Ureter (tissue), 1 donor: ENCODE measurements around the gene LIPT1. TPM values are rescaled to one million over a fixed set of nuclear protein-coding genes. Genes with fewer than 3 reads are reported as not detected.
"Not testable (repeated sequence)": the region's sequence is repeated elsewhere in the genome, so short reads cannot be mapped to it uniquely, and the experiment has no call there.

Experiments
- DNase-seq: peaks from one replicate; pipeline ENCODE4 v3.0.0-alpha.2; 2020; ENCODE audit warnings: low spot score
- total RNA-seq: library from RNA; stranded (reverse); gene quantifications from one replicate; pipeline ENCODE4 v1.2.4, GENCODE V29; 2023
- donor health status: DM: yes; HTN: yes; CAD: no.

The LIPT1 gene
- total RNA-seq, result 14.8 TPM

- DNase-seq, result peak; percentile 94
These were observed at the start of gene LIPT1, which contains the start of gene TSGA10 for GRCh38 chr2:99154643-99155536. Gene LIPT1, plus strand, starts transcription at chr2:99154967. Its CDS starts 6,991 bp downstream, at chr2:99161958. Gene TSGA10, minus strand, starts transcription at chr2:99154942. Its CDS starts 45,503 bp downstream, at chr2:99109439.

GRCh38 chr2:99106913-99107312 is 47.9 kb upstream of the LIPT1 start:
- DNase-seq, result no peak

DNA sequence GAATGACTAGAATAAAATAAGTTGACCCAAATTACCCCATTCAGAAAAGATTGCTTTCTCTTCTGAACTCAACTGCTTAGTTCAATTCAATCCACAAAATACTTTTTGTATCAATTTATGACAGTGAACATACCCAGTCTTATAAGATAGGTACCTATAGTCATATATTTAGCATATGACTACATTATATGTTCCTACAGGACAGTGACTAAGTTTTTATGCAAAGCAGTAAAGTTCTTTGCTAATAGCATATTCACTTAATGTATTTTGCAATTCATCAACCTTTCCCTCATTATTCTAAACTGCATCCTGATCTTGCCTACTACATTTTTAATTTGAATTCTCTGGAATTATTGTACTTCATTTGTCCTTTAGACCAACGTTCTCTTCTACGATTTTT is 43.5 kb upstream of the LIPT1 start:
- DNase-seq, result no peak

DNA sequence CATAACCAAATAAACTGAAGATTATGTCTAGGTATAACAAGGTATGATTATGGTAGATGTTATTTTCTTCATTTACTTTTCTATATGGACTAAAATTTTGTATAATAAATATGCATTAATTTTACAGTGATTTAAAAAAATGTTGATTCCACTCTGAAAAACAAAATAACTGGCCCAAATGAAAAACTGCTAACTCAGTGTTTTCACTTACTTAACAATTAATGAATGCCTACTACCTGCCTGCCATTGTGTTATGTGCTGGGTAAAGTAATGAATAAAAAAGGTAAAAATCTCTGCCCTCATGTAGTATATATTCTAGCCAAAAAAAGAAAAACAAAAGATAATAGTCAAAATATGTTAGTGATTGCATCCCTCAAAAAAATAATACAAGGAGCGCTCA is 42.8 kb upstream of the LIPT1 start:
- DNase-seq, result no peak

DNA sequence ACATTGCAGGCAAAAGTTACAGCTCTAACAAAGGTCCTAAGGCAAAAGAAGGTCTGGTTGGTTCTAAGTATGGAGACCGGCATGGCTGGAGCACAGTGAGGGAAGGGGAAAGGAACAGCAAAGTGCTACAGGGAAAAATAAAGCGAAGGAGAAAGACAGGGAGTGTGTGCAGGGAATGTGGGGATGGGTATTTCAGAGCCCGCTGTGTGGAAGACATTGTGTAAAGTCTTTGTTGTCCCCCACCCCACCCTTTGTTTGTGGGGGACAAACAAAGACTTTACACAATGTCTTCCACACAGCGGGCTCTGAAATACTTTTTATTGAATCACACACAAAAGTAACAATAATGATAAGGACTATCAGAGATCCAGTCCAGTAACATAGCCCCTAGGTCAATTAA is 42.1 kb upstream of the LIPT1 start:
- DNase-seq, result no peak

DNA sequence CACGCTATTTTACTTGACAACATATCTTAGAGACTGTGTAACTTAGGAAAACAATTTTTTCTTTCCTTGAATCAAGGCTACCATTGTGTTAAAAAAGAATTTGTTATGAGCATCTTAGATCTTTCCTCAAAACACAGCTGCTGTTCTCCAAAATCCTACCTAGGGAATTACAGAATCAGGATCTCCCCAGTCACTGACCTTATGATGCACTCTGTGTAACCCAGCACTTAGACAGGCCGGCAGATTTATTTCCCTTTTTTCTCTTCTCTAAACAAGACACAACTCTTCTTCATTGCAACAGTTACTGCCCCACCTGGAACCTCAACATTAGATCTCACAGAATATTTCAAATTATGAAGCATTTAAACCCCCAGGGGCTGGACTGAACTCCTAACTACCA is 26.8 kb upstream of the LIPT1 start:
- no peak for DNase-seq

GRCh38 chr2:99135044-99135556 is 19.7 kb upstream of the LIPT1 start:
- not testable (repeated sequence) for DNase-seq

- DNase-seq, result no peak
These were observed 15.8 kb upstream of the LIPT1 start for GRCh38 chr2:99139003-99139402.

DNA sequence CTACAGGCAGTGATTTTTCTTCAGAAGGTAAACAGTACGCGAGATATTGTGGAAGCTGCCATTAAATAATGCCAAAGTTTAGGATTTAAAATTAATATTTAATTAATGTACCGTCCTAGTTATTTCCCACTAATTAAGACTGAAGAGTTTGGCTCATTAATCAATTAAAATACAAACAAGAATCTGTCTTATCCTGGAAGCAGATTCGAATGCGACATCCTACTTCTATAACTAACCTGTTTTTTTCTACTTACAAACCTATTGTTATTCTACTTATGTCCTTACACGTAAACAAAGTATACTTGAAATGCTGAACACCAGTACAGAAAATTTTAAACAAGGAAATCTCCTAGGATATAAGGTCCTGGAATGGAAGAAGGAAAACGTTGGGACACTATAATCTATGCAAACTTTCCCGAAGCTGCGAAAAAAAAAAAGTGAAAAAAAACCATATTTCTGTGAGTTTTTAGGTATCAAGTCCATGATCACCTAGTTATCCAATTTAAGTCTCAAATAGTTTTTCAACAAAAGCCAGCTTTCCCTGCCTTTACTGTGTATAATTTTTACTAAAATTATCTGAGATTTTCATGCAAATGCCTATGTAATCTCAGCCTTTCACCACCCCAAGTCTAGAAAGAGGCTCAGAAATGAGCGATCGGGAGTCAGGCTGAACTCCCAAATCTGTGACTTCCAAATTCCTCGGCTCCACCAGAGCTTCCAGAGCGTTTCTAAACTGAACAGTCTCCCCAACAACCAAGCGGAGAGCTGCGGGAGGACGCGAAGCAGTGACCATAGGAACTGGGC is 14.5 kb upstream of the LIPT1 start:
- no peak for DNase-seq

- DNase-seq, result no peak
These were observed 14.0 kb upstream of the LIPT1 start for GRCh38 chr2:99140860-99141109.

- DNase-seq, result peak; percentile 94
These were observed 13.4 kb upstream of the LIPT1 start, which contains the start of gene C2orf15 for GRCh38 chr2:99141110-99142108. Gene C2orf15, plus strand, starts transcription at chr2:99141707. Its CDS starts 8,852 bp downstream, at chr2:99150559.

DNA sequence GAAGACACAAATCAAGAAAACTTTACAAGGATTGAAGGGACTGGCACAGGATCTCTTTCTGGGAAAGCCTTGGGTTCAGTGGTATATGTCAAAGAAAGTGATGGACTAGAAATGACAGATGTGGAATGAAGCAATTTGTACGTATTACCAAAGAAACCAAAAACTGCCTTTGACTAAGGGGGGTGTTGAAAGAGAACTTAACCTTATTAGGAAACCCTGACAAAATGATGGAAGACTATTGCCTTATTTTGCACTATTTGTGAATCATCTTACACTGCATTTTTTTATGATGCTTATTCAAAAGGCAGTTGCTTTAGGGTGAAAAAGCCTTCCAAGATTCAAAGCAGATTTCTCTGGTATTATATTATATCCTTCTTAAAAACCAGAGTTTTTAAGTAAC is 4.1 kb upstream of the LIPT1 start:
- no peak for DNase-seq

GRCh38 chr2:99152199-99152895 is 2.4 kb upstream of the LIPT1 start:
- no peak for DNase-seq

- DNase-seq, result no peak
These were observed 704 bp upstream of the LIPT1 start for GRCh38 chr2:99153921-99154604.

GRCh38 chr2:99156891-99157290 is 2.1 kb downstream of the LIPT1 start:
- DNase-seq, result no peak

GRCh38 chr2:99158599-99158998 is 3.8 kb downstream of the LIPT1 start:
- no peak for DNase-seq

DNA sequence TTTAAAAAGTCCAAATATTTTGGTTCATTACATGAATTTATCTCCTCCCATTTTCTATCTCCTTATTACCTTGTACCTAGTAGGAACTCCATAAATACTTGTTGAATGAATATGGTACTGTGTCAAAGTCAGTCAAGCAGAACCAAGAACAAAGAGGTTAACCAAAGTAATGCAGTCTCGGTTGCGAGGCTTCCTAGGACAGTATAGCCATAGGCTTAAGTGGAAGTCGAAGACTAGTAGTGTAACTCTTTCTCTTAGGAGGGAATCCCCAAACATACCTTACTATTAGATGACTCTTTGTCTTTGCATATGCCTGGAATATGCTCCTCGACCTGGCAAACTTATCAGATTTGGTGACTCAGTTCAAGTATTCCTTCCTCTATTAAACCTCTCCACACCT is 4.8 kb downstream of the LIPT1 start:
- DNase-seq, result no peak

- DNase-seq, result no peak
These were observed 11.5 kb downstream of the LIPT1 start for GRCh38 chr2:99166218-99166617.

- no peak for DNase-seq
These were observed 14.8 kb downstream of the LIPT1 start for GRCh38 chr2:99169534-99169933.
